ENCODE results near the gene S100A5.

DNA sequence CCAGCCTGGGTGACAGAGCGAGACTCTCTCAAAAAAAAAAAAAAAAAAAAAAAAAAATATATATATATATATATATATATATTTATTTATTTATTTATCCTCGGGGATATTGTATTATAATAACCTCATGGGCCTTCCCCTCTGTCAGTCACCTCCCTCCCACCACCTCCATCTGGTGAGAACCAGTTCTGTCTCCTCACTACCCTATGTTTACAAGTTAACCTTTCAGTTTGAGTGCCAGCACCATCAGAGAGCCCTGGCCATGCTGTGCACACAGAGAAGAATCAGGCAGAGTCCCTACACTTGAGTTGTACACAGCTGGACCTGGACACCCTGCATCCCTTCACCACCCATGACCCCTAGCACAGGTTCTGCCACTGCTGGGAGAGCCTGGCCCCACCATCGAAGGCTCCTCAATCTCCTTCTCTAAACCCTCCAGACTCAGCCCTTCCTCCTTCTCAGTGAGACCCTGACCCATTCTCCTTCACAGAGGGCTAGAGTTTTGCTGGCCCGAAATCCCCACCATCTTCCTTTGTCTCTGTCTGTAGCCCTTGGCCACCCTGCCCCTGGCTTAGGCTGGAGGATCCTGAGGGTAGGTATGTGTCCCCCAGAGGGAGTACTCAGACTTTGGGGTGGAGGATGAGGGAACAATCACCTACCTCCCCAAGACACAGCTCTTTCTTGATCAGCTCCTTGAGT lies 1.2 kb downstream of the S100A5 start:
- TF ChIP-seq, protein P1, sequence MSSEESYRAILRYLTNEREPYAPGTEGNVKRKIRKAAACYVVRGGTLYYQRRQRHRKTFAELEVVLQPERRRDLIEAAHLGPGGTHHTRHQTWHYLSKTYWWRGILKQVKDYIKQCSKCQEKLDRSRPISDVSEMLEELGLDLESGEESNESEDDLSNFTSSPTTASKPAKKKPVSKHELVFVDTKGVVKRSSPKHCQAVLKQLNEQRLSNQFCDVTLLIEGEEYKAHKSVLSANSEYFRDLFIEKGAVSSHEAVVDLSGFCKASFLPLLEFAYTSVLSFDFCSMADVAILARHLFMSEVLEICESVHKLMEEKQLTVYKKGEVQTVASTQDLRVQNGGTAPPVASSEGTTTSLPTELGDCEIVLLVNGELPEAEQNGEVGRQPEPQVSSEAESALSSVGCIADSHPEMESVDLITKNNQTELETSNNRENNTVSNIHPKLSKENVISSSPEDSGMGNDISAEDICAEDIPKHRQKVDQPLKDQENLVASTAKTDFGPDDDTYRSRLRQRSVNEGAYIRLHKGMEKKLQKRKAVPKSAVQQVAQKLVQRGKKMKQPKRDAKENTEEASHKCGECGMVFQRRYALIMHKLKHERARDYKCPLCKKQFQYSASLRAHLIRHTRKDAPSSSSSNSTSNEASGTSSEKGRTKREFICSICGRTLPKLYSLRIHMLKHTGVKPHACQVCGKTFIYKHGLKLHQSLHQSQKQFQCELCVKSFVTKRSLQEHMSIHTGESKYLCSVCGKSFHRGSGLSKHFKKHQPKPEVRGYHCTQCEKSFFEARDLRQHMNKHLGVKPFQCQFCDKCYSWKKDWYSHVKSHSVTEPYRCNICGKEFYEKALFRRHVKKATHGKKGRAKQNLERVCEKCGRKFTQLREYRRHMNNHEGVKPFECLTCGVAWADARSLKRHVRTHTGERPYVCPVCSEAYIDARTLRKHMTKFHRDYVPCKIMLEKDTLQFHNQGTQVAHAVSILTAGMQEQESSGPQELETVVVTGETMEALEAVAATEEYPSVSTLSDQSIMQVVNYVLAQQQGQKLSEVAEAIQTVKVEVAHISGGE (CRISPR knock-in tag; IDR thresholded peaks at IDR 0.05), result no peak
- TF ChIP-seq RB1 (IDR thresholded peaks at IDR 0.05; ENCODE audit: low read depth) (no peak), NFE2 (IDR thresholded peaks at IDR 0.05; ENCODE audit: low read depth) (no peak), DPF2 (IDR thresholded peaks at IDR 0.05) (no peak), ELF1 (tag; IDR thresholded peaks at IDR 0.05) (no peak)
- TF ChIP-seq, protein P2, sequence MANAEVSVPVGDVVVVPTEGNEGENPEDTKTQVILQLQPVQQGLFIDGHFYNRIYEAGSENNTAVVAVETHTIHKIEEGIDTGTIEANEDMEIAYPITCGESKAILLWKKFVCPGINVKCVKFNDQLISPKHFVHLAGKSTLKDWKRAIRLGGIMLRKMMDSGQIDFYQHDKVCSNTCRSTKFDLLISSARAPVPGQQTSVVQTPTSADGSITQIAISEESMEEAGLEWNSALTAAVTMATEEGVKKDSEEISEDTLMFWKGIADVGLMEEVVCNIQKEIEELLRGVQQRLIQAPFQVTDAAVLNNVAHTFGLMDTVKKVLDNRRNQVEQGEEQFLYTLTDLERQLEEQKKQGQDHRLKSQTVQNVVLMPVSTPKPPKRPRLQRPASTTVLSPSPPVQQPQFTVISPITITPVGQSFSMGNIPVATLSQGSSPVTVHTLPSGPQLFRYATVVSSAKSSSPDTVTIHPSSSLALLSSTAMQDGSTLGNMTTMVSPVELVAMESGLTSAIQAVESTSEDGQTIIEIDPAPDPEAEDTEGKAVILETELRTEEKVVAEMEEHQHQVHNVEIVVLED (CRISPR knock-in tag; IDR thresholded peaks at IDR 0.05), result no peak
- TF ChIP-seq, protein P3, sequence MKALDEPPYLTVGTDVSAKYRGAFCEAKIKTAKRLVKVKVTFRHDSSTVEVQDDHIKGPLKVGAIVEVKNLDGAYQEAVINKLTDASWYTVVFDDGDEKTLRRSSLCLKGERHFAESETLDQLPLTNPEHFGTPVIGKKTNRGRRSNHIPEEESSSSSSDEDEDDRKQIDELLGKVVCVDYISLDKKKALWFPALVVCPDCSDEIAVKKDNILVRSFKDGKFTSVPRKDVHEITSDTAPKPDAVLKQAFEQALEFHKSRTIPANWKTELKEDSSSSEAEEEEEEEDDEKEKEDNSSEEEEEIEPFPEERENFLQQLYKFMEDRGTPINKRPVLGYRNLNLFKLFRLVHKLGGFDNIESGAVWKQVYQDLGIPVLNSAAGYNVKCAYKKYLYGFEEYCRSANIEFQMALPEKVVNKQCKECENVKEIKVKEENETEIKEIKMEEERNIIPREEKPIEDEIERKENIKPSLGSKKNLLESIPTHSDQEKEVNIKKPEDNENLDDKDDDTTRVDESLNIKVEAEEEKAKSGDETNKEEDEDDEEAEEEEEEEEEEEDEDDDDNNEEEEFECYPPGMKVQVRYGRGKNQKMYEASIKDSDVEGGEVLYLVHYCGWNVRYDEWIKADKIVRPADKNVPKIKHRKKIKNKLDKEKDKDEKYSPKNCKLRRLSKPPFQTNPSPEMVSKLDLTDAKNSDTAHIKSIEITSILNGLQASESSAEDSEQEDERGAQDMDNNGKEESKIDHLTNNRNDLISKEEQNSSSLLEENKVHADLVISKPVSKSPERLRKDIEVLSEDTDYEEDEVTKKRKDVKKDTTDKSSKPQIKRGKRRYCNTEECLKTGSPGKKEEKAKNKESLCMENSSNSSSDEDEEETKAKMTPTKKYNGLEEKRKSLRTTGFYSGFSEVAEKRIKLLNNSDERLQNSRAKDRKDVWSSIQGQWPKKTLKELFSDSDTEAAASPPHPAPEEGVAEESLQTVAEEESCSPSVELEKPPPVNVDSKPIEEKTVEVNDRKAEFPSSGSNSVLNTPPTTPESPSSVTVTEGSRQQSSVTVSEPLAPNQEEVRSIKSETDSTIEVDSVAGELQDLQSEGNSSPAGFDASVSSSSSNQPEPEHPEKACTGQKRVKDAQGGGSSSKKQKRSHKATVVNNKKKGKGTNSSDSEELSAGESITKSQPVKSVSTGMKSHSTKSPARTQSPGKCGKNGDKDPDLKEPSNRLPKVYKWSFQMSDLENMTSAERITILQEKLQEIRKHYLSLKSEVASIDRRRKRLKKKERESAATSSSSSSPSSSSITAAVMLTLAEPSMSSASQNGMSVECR (CRISPR knock-in tag; IDR thresholded peaks at IDR 0.05), result no peak

Data from K562 (cell line).